GM12801 (cell line): ENCODE data around the gene GRK3.

Experiments used
- TF ChIP-seq, protein P1 (sequence below): IDR thresholded peaks from one replicate; pipeline ENCODE4 v1.5.1; 2011; ENCODE audit warnings: control low read depth; ENCODE audit not compliant: insufficient read length; ENCODE audit errors: extremely low read depth

The GRK3 gene

DNA sequence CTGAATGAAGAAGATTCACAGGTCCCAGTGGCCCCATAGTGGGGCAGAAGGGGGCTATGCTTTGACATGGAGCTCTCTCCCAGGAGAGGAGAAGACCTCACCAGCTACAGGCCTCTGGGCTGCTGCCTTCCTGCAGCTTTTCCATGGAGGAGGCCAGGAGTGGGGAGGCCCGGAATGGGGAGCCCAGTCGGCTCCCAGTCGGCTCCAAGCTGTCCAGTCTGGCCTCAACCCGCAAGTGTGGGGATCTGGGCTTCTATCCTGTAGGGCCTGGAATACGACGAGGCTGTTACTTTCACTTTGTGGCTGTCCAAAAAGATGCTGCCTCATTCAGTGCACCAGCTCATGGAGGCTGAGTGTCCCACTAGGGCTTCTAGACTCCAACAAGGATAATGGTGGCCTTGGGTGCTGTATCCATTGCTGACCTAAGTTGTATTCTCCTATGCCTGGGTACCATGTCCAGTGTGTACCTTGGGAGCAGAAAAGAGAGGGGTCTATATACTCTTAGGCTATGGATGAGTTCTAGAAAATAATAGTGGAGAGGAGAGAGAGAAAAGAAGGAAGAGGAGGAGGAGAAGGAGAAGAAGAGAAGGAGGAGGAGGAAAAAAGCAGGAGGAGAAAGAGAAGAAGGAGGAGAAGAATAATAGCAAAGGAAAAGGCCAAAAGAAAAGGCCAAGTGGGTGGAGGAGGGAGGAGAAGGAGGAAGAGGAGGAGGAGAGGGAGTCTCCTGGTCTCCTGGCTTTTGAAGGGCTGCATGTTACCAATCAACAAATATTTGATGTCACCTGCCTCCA, 178.6 kb downstream of the GRK3 start:
- TF ChIP-seq, protein P1, sequence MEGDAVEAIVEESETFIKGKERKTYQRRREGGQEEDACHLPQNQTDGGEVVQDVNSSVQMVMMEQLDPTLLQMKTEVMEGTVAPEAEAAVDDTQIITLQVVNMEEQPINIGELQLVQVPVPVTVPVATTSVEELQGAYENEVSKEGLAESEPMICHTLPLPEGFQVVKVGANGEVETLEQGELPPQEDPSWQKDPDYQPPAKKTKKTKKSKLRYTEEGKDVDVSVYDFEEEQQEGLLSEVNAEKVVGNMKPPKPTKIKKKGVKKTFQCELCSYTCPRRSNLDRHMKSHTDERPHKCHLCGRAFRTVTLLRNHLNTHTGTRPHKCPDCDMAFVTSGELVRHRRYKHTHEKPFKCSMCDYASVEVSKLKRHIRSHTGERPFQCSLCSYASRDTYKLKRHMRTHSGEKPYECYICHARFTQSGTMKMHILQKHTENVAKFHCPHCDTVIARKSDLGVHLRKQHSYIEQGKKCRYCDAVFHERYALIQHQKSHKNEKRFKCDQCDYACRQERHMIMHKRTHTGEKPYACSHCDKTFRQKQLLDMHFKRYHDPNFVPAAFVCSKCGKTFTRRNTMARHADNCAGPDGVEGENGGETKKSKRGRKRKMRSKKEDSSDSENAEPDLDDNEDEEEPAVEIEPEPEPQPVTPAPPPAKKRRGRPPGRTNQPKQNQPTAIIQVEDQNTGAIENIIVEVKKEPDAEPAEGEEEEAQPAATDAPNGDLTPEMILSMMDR, result no peak

DNA sequence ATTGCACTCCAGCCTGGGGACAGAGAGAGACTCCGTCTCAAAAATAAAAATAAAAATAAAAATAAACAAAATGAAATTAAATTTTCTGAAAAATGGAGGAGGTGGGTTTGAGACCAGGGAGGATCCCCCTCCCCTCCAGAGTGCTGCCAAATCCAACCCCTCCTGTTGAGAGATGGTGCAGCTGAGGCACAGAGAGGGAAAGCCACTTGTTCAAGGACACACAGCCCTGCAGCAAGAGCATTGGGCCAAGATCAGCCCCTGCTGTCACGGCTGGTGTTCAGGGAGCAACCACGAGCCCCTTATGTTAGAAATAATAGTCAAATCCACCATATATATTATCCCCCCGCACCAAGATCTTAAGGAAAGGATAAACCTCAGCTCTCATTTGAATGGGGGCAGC, 180.2 kb downstream of the GRK3 start:
- TF ChIP-seq, protein P1, result no peak

DNA sequence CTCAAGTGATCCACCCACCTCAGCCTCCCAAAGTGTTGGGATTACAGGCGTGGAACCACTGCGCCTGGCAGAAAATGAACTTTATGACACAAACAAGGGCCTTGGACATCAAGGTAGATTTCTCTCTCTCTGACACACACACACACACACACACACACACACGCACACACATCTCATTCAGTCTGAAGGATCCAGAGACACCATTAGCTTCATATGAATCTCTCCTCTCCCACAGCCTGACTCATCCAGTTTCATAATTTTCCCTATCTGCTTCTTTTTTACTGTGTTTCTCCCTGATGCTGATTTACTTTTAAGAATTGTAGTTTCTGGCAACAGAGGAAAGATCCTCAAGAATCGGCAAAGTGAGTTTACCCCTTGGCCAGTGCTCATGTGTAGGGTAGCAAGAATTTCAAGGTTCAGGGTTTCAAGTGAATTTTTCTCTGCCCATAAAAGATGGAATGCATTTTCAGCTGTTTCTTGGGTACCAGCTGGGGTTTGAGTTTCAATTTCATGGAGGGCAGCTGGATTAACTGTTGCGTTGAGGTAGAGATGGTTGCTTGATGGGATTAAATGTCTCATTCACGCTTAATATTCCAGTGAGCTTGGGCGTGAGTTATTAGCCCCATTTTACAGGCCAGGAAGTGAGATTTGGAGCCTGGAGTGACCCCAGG, 181.0 kb downstream of the GRK3 start:
- TF ChIP-seq, protein P1, result no peak

DNA sequence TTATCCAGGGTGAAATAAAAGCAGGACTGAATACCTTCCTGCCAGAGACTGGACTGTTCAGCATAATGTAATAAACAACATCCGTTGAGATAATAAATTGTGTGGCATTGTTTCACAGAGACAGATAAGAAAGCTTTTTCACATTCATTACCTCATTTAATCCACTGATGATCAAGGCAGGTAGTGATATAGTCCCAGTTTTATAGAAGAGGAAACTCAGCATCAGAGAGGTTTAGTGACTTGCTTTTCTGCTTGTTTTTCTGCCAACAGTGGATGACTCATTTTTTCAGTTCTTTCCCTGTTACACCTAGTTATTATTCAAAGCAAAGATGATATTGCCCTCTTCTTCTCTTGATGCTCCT, 181.5 kb downstream of the GRK3 start:
- TF ChIP-seq, protein P1, result no peak

DNA sequence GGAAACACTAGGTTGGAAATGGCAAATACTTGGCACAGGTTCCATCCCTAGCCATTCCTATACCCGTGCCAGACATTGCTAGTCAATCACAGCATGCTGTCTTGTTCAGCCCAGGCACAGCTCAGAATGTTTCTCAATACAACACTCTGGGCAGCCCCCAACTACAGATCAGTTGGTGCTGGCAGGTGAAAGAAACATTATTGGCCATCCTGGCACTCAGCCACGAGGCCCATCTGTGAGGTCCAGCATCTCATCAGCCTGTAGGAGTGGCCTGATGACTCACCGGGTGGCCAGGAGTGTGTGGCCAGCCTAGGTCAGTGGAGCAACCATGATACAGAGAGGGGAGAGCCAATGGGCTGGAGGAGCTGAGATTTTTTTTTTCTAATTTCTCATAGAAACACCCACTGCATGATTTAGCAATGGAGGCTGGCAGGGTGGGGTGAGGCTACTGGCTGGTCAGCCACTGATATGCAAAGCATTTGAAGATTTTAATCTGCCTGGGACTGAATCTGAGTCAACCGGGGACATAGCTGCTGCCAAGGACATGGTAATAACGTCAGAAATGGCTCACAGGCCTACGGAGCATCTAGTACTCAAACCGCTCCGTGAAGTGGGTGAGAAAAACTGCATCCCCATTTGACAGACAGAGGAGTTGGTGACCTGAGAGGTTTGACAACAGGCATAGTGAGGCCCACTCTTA, 182.9 kb downstream of the GRK3 start:
- TF ChIP-seq, protein P1, result no peak

DNA sequence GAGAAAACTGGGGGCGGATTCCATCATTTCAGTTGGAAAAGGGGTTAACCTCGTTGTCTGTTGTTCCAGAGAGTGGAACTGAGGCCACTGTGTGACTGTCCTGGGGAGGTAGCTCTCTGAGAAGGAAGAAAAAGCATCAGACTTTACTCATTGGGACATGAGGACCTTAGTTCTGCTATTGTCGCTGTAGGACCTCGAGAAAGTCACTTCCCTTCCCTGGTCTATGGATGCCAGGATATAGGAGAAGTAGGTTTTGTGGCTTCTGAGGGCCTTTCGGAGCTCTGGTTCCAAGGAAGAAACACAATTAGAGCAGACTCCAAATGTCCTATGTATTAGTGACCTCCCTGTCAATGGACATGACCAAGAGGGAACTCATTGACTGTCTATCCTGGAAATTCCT, 183.7 kb downstream of the GRK3 start:
- TF ChIP-seq, protein P1, result no peak

DNA sequence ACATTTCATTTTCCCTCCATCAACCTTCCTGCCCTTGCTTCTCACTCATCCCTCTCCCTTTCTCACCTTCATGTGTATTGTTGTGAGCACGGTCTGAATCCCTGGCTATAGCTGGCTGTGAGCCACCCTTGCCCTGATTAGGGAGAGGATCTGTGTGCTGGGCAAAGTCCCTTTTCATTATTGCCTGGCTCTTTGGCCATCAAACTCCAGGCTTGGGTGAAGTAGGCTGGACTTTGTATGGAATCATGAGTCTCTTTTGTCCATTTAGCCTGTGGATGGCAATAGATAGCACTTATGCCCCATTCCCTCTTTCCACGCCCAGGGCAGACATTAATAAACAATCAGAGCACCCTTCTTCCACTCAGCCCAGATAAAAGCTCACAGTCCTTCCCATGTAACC, 184.2 kb downstream of the GRK3 start:
- TF ChIP-seq, protein P1, result no peak
